WTC11 (cell line): Measurements from ENCODE around the gene CD68. TPM values are rescaled to one million over a fixed set of nuclear protein-coding genes. Genes with fewer than 3 reads are reported as not detected.
A peak's percentile ranks its signal among the peaks of the same experiment; 100 is the strongest.

Experiments
- ATAC-seq: fragments of 200-7000 bp; cut with Tn5 transposase; 2 replicates; pipeline ENCODE4 v1.10.0; 2021; ENCODE audit warnings: mild to moderate bottlenecking, moderate library complexity
- CTCF ChIA-PET: fragments of 300-600 bp; sonication (Branson Sonifier 250); formaldehyde crosslinking; loops from one replicate; lab custom pipeline; 2021; ENCODE audit warnings: antibody characterized with exemption; lab: Charles Lee
- POLR2A ChIA-PET: fragments of 350-600 bp; sonication (Branson Sonifier 250); formaldehyde crosslinking; loops from one replicate; lab custom pipeline; 2021; ENCODE audit warnings: antibody characterized with exemption; lab: Charles Lee
- DNase-seq: peaks from one replicate; pipeline ENCODE4 v3.0.0; 2021; ENCODE audit warnings: low spot score
- H3K27ac Mint-ChIP-seq: 2 replicates; pipeline ENCODE4 v1.8.0; 2021; ENCODE audit warnings: mixed read lengths
- H3K27me3 Mint-ChIP-seq: 2 replicates; pipeline ENCODE4 v1.8.0; 2021; ENCODE audit warnings: low read depth, mild to moderate bottlenecking, moderate library complexity, mixed read lengths
- H3K36me3 Mint-ChIP-seq: 2 replicates; pipeline ENCODE4 v1.8.0; 2021; ENCODE audit warnings: mixed read lengths
- H3K4me1 Mint-ChIP-seq: 2 replicates; pipeline ENCODE4 v1.8.0; 2022; ENCODE audit warnings: mixed read lengths
- H3K4me3 Mint-ChIP-seq: 2 replicates; pipeline ENCODE4 v1.8.0; 2021; ENCODE audit warnings: mild to moderate bottlenecking, moderate library complexity, mixed read lengths
- H3K9me3 Mint-ChIP-seq: 2 replicates; pipeline ENCODE4 v1.8.0; 2021; ENCODE audit warnings: mixed read lengths
- FOXJ3 ChIP-seq: sonication (generic); formaldehyde crosslinking; IDR thresholded peaks from 2 replicates; pipeline ENCODE4 v1.9.0; 2021; ENCODE audit warnings: missing genetic modification reagents, mild to moderate bottlenecking, borderline replicate concordance
- FOXP1 ChIP-seq: sonication (generic); formaldehyde crosslinking; IDR thresholded peaks from 2 replicates; pipeline ENCODE4 v1.8.0; 2022; ENCODE audit warnings: missing genetic modification reagents, mild to moderate bottlenecking, moderate library complexity, borderline replicate concordance
- GTF2I ChIP-seq: fragments of 250-450 bp; sonication (Bioruptor Pico); conservative IDR thresholded peaks from 2 replicates; pipeline ENCODE4 v1.4.0; 2021; ENCODE audit warnings: mild to moderate bottlenecking
- JUN ChIP-seq: sonication (generic); formaldehyde crosslinking; IDR thresholded peaks from 2 replicates; pipeline ENCODE4 v1.8.0; 2023; ENCODE audit warnings: mild to moderate bottlenecking, missing genetic modification reagents
- NR1H2 ChIP-seq: sonication (generic); formaldehyde crosslinking; IDR thresholded peaks from 2 replicates; pipeline ENCODE4 v1.9.0; 2021; ENCODE audit warnings: mild to moderate bottlenecking, moderate library complexity, missing genetic modification reagents
- SOX15 ChIP-seq: fragments of 250-450 bp; sonication (Bioruptor Pico); IDR thresholded peaks from 2 replicates; pipeline ENCODE4 v1.9.0; 2021; ENCODE audit warnings: mild to moderate bottlenecking
- SP1 ChIP-seq: sonication (generic); formaldehyde crosslinking; conservative IDR thresholded peaks from 2 replicates; pipeline ENCODE4 v1.8.1; 2022; ENCODE audit warnings: missing genetic modification reagents
- TP53 ChIP-seq: sonication (generic); formaldehyde crosslinking; IDR thresholded peaks from 2 replicates; pipeline ENCODE4 v1.8.1; 2023; ENCODE audit warnings: mild to moderate bottlenecking, missing genetic modification reagents
- ZNF121 ChIP-seq: sonication (generic); formaldehyde crosslinking; IDR thresholded peaks from 2 replicates; pipeline ENCODE4 v1.8.0; 2023; ENCODE audit warnings: missing genetic modification reagents
- ZNF317 ChIP-seq: sonication (generic); formaldehyde crosslinking; IDR thresholded peaks from 2 replicates; pipeline ENCODE4 v1.8.1; 2023; ENCODE audit warnings: low read depth, mild to moderate bottlenecking, moderate library complexity, missing genetic modification reagents, borderline replicate concordance
- total RNA-seq: library from RNA; stranded (reverse); gene quantifications from 3 replicates; pipeline ENCODE4 v1.2.3, GENCODE V29; 2021
- TF ChIP-seq, protein P1 (sequence below): sonication (generic); formaldehyde crosslinking; IDR thresholded peaks from 2 replicates; pipeline ENCODE4 v1.8.1; 2023; ENCODE audit warnings: mild to moderate bottlenecking, missing genetic modification reagents
- TF ChIP-seq, protein P2 (sequence below): sonication (generic); formaldehyde crosslinking; IDR thresholded peaks from 2 replicates; pipeline ENCODE4 v1.8.0; 2022; ENCODE audit warnings: mild to moderate bottlenecking, missing genetic modification reagents
- TF ChIP-seq, protein P3 (sequence below): sonication (generic); formaldehyde crosslinking; IDR thresholded peaks from 2 replicates; pipeline ENCODE4 v1.8.1; 2022; ENCODE audit warnings: mild to moderate bottlenecking, moderate library complexity, missing genetic modification reagents
- TF ChIP-seq, protein P4 (sequence below): sonication (generic); formaldehyde crosslinking; IDR thresholded peaks from 2 replicates; pipeline ENCODE4 v1.8.1; 2023; ENCODE audit warnings: mild to moderate bottlenecking, moderate library complexity, missing genetic modification reagents
- TF ChIP-seq, protein P5 (sequence below): sonication (generic); formaldehyde crosslinking; IDR thresholded peaks from 2 replicates; pipeline ENCODE4 v1.8.1; 2022; ENCODE audit warnings: low read depth, mild to moderate bottlenecking, moderate library complexity, missing genetic modification reagents, borderline replicate concordance
- TF ChIP-seq, protein P6 (sequence below): sonication (generic); formaldehyde crosslinking; IDR thresholded peaks from 2 replicates; pipeline ENCODE4 v1.8.0; 2023; ENCODE audit warnings: missing genetic modification reagents
- TF ChIP-seq, protein P7 (sequence below): sonication (generic); formaldehyde crosslinking; conservative IDR thresholded peaks from 2 replicates; pipeline ENCODE4 v1.8.1; 2022; ENCODE audit warnings: mild to moderate bottlenecking, missing genetic modification reagents
- TF ChIP-seq, protein P8 (sequence below): sonication (generic); formaldehyde crosslinking; IDR thresholded peaks from 2 replicates; pipeline ENCODE4 v1.8.1; 2023; ENCODE audit warnings: mild to moderate bottlenecking, missing genetic modification reagents, moderate library complexity
- TF ChIP-seq, protein P9 (sequence below): sonication (generic); formaldehyde crosslinking; IDR thresholded peaks from 2 replicates; pipeline ENCODE4 v1.8.0; 2022; ENCODE audit warnings: missing genetic modification reagents

The CD68 gene
- total RNA-seq, 1 experiment from 2014 or later: 0.72 TPM

DNA sequence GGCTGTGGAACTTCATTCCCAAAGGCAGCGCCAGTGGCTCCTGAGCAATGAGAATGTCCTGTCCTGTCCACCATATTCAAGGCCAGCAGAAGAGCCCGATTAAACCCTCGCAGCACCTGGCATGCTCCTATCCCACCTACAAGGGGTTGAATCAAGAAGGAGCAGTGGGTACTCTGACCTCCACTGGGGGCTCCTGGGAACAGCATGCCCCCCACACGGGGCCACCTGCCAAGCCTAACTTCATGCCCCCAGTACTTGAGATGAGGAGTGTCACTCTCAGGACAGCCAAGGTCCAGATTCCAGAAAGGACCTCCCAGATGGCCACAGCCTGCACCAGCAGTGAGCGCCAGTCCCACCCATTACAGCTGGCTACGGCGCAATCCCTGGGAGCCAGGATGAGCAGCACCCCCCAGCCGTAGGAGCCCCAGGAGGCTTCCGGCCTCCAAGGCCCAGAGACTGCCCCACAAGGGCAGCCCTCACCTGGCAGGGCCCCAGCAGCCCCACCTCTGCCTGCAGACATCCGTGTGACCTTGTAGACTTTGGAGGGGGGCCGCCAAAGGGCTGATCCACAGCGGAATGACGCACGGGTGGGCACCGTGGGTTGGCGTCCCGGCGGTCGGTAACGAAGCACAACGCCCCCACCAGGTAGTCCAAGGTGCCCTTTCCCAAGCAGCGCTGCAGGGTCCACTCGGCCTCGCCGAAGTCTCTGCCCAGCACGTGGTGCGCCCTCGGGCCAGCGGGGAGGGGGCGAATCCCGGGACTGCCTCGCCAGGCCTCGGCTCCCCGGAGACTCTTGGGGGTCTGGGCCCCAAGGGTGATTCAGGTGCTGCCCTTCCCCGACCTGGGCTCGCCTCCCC, 3.2 kb downstream of the CD68 start:
- ChIA-PET POLR2A (interaction anchor here (0.6 to 2.8 kb wide), 7 partner anchors 10 to 274 kb away, joined by 3 to 26 read pairs (median 9); partner anchors contain the start of genes FXR2, SAT2, TP53 and WRAP53), CTCF (interaction anchor here (1.4 to 1.8 kb wide), 3 partner anchors 32 to 105 kb away, joined by 5 to 10 read pairs (median 5); partner anchors contain the start of genes FXR2, TP53 and WRAP53)
- DNase-seq: peak; percentile 41
- no peaks in the 10 kb centered on the region for H3K27me3 Mint-ChIP-seq
- no peak for ATAC-seq
- H3K27ac Mint-ChIP-seq: peak overlapping the region; percentile 75
- peak overlapping the region; percentile 97 for H3K4me3 Mint-ChIP-seq
- H3K36me3 Mint-ChIP-seq: peaks cover 25% of the 10 kb centered on the region
- peaks cover 50% of the 10 kb centered on the region for H3K4me1 Mint-ChIP-seq
- no peaks in the 10 kb centered on the region for H3K9me3 Mint-ChIP-seq
- TF ChIP-seq FOXP1 (CRISPR knock-in tag) (no peak; the same call in 1 of the 2 replicates), SOX15 (CRISPR knock-in tag) (no peak), ZNF317 (CRISPR knock-in tag) (no peak), JUN (CRISPR knock-in tag) (peak; percentile 53; the same call in 1 of the 2 replicates), TP53 (no peak), ZNF121 (CRISPR knock-in tag) (no peak), FOXJ3 (CRISPR knock-in tag) (no peak), SP1 (peak; percentile 5; the same call in 1 of the 2 replicates), GTF2I (no peak), NR1H2 (CRISPR knock-in tag) (no peak)
- TF ChIP-seq, protein P1, sequence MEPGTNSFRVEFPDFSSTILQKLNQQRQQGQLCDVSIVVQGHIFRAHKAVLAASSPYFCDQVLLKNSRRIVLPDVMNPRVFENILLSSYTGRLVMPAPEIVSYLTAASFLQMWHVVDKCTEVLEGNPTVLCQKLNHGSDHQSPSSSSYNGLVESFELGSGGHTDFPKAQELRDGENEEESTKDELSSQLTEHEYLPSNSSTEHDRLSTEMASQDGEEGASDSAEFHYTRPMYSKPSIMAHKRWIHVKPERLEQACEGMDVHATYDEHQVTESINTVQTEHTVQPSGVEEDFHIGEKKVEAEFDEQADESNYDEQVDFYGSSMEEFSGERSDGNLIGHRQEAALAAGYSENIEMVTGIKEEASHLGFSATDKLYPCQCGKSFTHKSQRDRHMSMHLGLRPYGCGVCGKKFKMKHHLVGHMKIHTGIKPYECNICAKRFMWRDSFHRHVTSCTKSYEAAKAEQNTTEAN (CRISPR knock-in tag): 0 out of 2 replicates have a peak, but pooled peaks have one; percentile 49
- TF ChIP-seq, protein P2, sequence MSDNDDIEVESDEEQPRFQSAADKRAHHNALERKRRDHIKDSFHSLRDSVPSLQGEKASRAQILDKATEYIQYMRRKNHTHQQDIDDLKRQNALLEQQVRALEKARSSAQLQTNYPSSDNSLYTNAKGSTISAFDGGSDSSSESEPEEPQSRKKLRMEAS (CRISPR knock-in tag): no peak
- TF ChIP-seq, protein P3, sequence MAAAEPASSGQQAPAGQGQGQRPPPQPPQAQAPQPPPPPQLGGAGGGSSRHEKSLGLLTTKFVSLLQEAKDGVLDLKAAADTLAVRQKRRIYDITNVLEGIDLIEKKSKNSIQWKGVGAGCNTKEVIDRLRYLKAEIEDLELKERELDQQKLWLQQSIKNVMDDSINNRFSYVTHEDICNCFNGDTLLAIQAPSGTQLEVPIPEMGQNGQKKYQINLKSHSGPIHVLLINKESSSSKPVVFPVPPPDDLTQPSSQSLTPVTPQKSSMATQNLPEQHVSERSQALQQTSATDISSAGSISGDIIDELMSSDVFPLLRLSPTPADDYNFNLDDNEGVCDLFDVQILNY (CRISPR knock-in tag): no peak
- TF ChIP-seq, protein P4, sequence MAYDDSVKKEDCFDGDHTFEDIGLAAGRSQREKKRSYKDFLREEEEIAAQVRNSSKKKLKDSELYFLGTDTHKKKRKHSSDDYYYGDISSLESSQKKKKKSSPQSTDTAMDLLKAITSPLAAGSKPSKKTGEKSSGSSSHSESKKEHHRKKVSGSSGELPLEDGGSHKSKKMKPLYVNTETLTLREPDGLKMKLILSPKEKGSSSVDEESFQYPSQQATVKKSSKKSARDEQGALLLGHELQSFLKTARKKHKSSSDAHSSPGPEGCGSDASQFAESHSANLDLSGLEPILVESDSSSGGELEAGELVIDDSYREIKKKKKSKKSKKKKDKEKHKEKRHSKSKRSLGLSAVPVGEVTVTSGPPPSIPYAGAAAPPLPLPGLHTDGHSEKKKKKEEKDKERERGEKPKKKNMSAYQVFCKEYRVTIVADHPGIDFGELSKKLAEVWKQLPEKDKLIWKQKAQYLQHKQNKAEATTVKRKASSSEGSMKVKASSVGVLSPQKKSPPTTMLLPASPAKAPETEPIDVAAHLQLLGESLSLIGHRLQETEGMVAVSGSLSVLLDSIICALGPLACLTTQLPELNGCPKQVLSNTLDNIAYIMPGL (CRISPR knock-in tag): no peak
- TF ChIP-seq, protein P5, sequence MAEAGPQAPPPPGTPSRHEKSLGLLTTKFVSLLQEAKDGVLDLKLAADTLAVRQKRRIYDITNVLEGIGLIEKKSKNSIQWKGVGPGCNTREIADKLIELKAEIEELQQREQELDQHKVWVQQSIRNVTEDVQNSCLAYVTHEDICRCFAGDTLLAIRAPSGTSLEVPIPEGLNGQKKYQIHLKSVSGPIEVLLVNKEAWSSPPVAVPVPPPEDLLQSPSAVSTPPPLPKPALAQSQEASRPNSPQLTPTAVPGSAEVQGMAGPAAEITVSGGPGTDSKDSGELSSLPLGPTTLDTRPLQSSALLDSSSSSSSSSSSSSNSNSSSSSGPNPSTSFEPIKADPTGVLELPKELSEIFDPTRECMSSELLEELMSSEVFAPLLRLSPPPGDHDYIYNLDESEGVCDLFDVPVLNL: peak; percentile 44; the same call in 1 of the 2 replicates
- TF ChIP-seq, protein P6, sequence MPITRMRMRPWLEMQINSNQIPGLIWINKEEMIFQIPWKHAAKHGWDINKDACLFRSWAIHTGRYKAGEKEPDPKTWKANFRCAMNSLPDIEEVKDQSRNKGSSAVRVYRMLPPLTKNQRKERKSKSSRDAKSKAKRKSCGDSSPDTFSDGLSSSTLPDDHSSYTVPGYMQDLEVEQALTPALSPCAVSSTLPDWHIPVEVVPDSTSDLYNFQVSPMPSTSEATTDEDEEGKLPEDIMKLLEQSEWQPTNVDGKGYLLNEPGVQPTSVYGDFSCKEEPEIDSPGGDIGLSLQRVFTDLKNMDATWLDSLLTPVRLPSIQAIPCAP (CRISPR knock-in tag): no peak
- TF ChIP-seq, protein P7, sequence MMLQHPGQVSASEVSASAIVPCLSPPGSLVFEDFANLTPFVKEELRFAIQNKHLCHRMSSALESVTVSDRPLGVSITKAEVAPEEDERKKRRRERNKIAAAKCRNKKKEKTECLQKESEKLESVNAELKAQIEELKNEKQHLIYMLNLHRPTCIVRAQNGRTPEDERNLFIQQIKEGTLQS (CRISPR knock-in tag): no peak
- TF ChIP-seq, protein P8, sequence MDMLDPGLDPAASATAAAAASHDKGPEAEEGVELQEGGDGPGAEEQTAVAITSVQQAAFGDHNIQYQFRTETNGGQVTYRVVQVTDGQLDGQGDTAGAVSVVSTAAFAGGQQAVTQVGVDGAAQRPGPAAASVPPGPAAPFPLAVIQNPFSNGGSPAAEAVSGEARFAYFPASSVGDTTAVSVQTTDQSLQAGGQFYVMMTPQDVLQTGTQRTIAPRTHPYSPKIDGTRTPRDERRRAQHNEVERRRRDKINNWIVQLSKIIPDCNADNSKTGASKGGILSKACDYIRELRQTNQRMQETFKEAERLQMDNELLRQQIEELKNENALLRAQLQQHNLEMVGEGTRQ (CRISPR knock-in tag): peak; percentile 17; the same call in 1 of the 2 replicates
- TF ChIP-seq, protein P9, sequence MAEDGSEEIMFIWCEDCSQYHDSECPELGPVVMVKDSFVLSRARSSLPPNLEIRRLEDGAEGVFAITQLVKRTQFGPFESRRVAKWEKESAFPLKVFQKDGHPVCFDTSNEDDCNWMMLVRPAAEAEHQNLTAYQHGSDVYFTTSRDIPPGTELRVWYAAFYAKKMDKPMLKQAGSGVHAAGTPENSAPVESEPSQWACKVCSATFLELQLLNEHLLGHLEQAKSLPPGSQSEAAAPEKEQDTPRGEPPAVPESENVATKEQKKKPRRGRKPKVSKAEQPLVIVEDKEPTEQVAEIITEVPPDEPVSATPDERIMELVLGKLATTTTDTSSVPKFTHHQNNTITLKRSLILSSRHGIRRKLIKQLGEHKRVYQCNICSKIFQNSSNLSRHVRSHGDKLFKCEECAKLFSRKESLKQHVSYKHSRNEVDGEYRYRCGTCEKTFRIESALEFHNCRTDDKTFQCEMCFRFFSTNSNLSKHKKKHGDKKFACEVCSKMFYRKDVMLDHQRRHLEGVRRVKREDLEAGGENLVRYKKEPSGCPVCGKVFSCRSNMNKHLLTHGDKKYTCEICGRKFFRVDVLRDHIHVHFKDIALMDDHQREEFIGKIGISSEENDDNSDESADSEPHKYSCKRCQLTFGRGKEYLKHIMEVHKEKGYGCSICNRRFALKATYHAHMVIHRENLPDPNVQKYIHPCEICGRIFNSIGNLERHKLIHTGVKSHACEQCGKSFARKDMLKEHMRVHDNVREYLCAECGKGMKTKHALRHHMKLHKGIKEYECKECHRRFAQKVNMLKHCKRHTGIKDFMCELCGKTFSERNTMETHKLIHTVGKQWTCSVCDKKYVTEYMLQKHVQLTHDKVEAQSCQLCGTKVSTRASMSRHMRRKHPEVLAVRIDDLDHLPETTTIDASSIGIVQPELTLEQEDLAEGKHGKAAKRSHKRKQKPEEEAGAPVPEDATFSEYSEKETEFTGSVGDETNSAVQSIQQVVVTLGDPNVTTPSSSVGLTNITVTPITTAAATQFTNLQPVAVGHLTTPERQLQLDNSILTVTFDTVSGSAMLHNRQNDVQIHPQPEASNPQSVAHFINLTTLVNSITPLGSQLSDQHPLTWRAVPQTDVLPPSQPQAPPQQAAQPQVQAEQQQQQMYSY (CRISPR knock-in tag): 0 out of 2 replicates have a peak, but pooled peaks have one; percentile 3
